ENCODE measurements around the gene SHE. TPM values are rescaled to one million over a fixed set of nuclear protein-coding genes. Genes with fewer than 3 reads are reported as not detected.

Gene SHE
- total and polyA plus RNA-seq, 2 of the 8 experiments (the other 6 are each of a cell fraction or from before 2014, with no cell fraction given): 0.44 to 0.45 TPM

GRCh38 chr1:154549202-154549770 lies 47.1 kb upstream of the SHE start:
- POLR2A ChIA-PET (ENCODE audit: partially characterized antibody): interaction anchor here (0.6 to 0.9 kb wide), 3 partner anchors 16 to 55 kb away, joined by 3 read pairs; no protein-coding TSS in a partner anchor
- DNase-seq (ENCODE audit: low read depth in 1 of 2, low spot score in 2 of 2) (no peak), FAIRE-seq (no peak)
- Histone ChIP-seq H3K9me3 (ENCODE audit: insufficient read depth in 2 of 2, low read depth in 1 of 2, low read length in 1 of 2) (no peaks in the 10 kb centered on the region), H3K14ac (ENCODE audit: insufficient read length) (no peak overlapping the region), H3K18ac (ENCODE audit: extremely low read depth, low read length) (no peak overlapping the region), H3K4ac (replicated peaks; ENCODE audit: insufficient read length, low read depth, low read length) (no peak overlapping the region), H3K4me1 (replicated peaks in 1 of 4; ENCODE audit: control insufficient read depth in 3 of 4, insufficient read depth in 4 of 4, low read length in 3 of 4) (no peaks in the 10 kb centered on the region), H3K23me2 (ENCODE audit: low read depth, low read length) (no peaks in the 10 kb centered on the region), H3K23ac (ENCODE audit: insufficient read length) (no peak overlapping the region), H3K27ac (ENCODE audit: low read depth, low read length) (no peak overlapping the region), H2BK12ac (ENCODE audit: low read depth, low read length) (no peak overlapping the region), H3K9ac (replicated peaks in 1 of 4; ENCODE audit: extremely low read depth in 1 of 4, low read depth in 3 of 4, low read length in 3 of 4) (no peak overlapping the region), H3K79me2 (ENCODE audit: control insufficient read depth in 1 of 2, insufficient read depth in 2 of 2, low read length in 2 of 2) (no peaks in the 10 kb centered on the region), H3K36me3 (ENCODE audit: control insufficient read depth in 2 of 4, insufficient read depth in 4 of 4, low read length in 3 of 4) (peaks cover 26 to 57% (median 44%) of the 10 kb centered on the region in 4 experiments), H2BK20ac (ENCODE audit: low read length) (no peak overlapping the region), H2AK5ac (ENCODE audit: low read depth, low read length) (no peak overlapping the region), H4K91ac (replicated peaks; ENCODE audit: insufficient read length, low read length) (no peak overlapping the region), H4K5ac (ENCODE audit: insufficient read length, low read depth, low read length) (no peak overlapping the region), H3K27me3 (replicated peaks in 1 of 4; ENCODE audit: control insufficient read depth in 3 of 4, extremely low read depth in 1 of 4, insufficient read depth in 3 of 4, low read length in 3 of 4) (no peaks in the 10 kb centered on the region), H2BK120ac (replicated peaks; ENCODE audit: low read depth, low read length) (no peak overlapping the region), H2BK5ac (ENCODE audit: low read depth, low read length) (no peak overlapping the region), H2AFZ (ENCODE audit: low read length) (no peak overlapping the region), H4K20me1 (replicated peaks in 1 of 2; ENCODE audit: control insufficient read depth in 1 of 2, insufficient read depth in 2 of 2, low read length in 2 of 2) (peaks cover 2 to 14% of the 10 kb centered on the region in 2 experiments), H3K56ac (replicated peaks; ENCODE audit: insufficient read length, low read depth, low read length) (no peak overlapping the region), H2BK15ac (ENCODE audit: low read length) (no peak overlapping the region), H3K4me3 (ENCODE audit: extremely low read depth in 1 of 4, insufficient read depth in 2 of 4, low read depth in 3 of 4, low read length in 4 of 4) (no peak overlapping the region), H3K79me1 (ENCODE audit: low read depth, low read length) (no peaks in the 10 kb centered on the region; the same call in 1 of the 2 replicates), H3K4me2 (ENCODE audit: insufficient read depth in 1 of 2, low read depth in 2 of 2, low read length in 2 of 2) (no peak overlapping the region), H4K8ac (ENCODE audit: extremely low read depth, insufficient read depth, low read length) (no peak overlapping the region; the same call in 1 of the 2 replicates)
- no peak for TF ChIP-seq CHD1 (IDR thresholded peaks at IDR 0.05; ENCODE audit: low read depth, low read length)
- 84% methylated on average over 3 of the region's 3 CpGs; no CpG with 5 or more reads in 1 of the 2 experiments for WGBS, 2 experiments (ENCODE audit: extremely low coverage in 1 of 2, insufficient coverage in 1 of 2, insufficient read length in 1 of 2, insufficient replicate concordance in 2 of 2, low coverage in 1 of 2, low lambda C conversion rate in 2 of 2, missing lambda C conversion rate in 1 of 2)
- CTCF ChIA-PET (ENCODE audit: partially characterized antibody): interaction anchor here (1.0 to 5.7 kb wide), 3 partner anchors 15 to 68 kb away, joined by 3 to 117 read pairs (median 7); no protein-coding TSS in a partner anchor

Measured in H1 (cell line).